Endodermal cell (in vitro differentiated cells): Measurements from ENCODE around the gene PRODH2. TPM values are rescaled to one million over a fixed set of nuclear protein-coding genes. Genes with fewer than 3 reads are reported as not detected.

Source experiments
- DNase-seq: peaks from one replicate; pipeline ENCODE4 v3.0.0-alpha.2; 2017
- H3K27ac ChIP-seq: 2 replicates; pipeline ENCODE4 v1.5.1; 2013; ENCODE audit warnings: mild to moderate bottlenecking, low read depth, low read length, moderate library complexity
- H3K27me3 ChIP-seq: 2 replicates; pipeline ENCODE4 v1.6.1; 2013; ENCODE audit warnings: mild to moderate bottlenecking, low read length, moderate library complexity; ENCODE audit not compliant: insufficient read depth, control insufficient read depth, poor library complexity, severe bottlenecking
- H3K36me3 ChIP-seq: 2 replicates; pipeline ENCODE4 v1.7.0; 2013; ENCODE audit warnings: mild to moderate bottlenecking, low read length, moderate library complexity; ENCODE audit not compliant: control insufficient read depth, insufficient read depth
- H3K4me1 ChIP-seq: one replicate; pipeline ENCODE4 v1.7.0; 2013; ENCODE audit warnings: low read length; ENCODE audit not compliant: control insufficient read depth, insufficient read depth
- H3K4me3 ChIP-seq: 2 replicates; pipeline ENCODE4 v1.5.1; 2013; ENCODE audit warnings: mild to moderate bottlenecking, low read length, moderate library complexity
- H3K9ac ChIP-seq: 2 replicates; pipeline ENCODE4 v1.6.1; 2013; ENCODE audit warnings: mild to moderate bottlenecking, low read length, moderate library complexity; ENCODE audit not compliant: poor library complexity, severe bottlenecking; ENCODE audit errors: extremely low read depth
- H3K9me3 ChIP-seq: 2 replicates; pipeline ENCODE4 v1.6.1; 2013; ENCODE audit warnings: mild to moderate bottlenecking, low read length, moderate library complexity; ENCODE audit not compliant: control insufficient read depth
- H3K27ac Mint-ChIP-seq: 2 replicates; pipeline ENCODE4 v1.8.0; 2020; ENCODE audit warnings: mixed read lengths
- H3K27me3 Mint-ChIP-seq: 2 replicates; pipeline ENCODE4 v1.8.0; 2021; ENCODE audit warnings: mild to moderate bottlenecking, mixed read lengths; ENCODE audit not compliant: insufficient read depth
- H3K36me3 Mint-ChIP-seq: 2 replicates; pipeline ENCODE4 v1.8.0; 2020; ENCODE audit warnings: low read depth, mixed read lengths
- H3K4me1 Mint-ChIP-seq: 2 replicates; pipeline ENCODE4 v1.8.0; 2020; ENCODE audit warnings: mixed read lengths
- H3K4me3 Mint-ChIP-seq: 2 replicates; pipeline ENCODE4 v1.8.0; 2020; ENCODE audit warnings: mild to moderate bottlenecking, moderate library complexity, mixed read lengths
- H3K9me3 Mint-ChIP-seq: 2 replicates; pipeline ENCODE4 v1.8.0; 2020; ENCODE audit warnings: mild to moderate bottlenecking, mixed read lengths
- CTCF ChIP-seq: fragments of 200-600 bp; sonication (generic); conservative IDR thresholded peaks from 2 replicates; pipeline ENCODE4 v1.5.0; 2021; ENCODE audit warnings: antibody characterized with exemption, mild to moderate bottlenecking
- WGBS, 2 experiments: methylation state at CpG; one replicate each; pipeline versions ENCODE4 v1.1.5 to v1.1.7; 2013; ENCODE audit warnings: missing lambda C conversion rate in 2 of 2, mixed read lengths in 1 of 2; ENCODE audit not compliant: insufficient coverage in 1 of 2, insufficient read length in 1 of 2; 5-methylcytosine and 5-hydroxymethylcytosine counted together
- total RNA-seq, 2 donors: library from RNA; stranded (reverse); fragmentation: NEBNext Ultra II Directional in 1 of 2; extraction: Animal tissue kit (Norgen Biotek cat#: 25700) in 1 of 2; gene quantifications; 2 replicates in 1 of 2; 3 replicates in 1 of 2; pipeline ENCODE4 v1.2.1, GENCODE V29; 2021

The PRODH2 gene
- total RNA-seq, 2 donors from 2014 or later = 1.0 to 1.5 TPM

- WGBS, 2 experiments = 97 to 100% methylated on average over 4 to 20 of the region's 20 CpGs
- no peaks in the 10 kb centered on the region for H3K36me3 Mint-ChIP-seq
- no peak overlapping the region for H3K27ac Mint-ChIP-seq
Measured at GRCh38 chr19:35780717-35781116, 31.9 kb downstream of the PRODH2 start.

GRCh38 chr19:35780058-35780457 is 32.6 kb downstream of the PRODH2 start:
- H3K27ac Mint-ChIP-seq = no peak overlapping the region
- TF ChIP-seq CTCF = no peak
- no peak overlapping the region for H3K27ac ChIP-seq
- H3K4me1 ChIP-seq = peaks cover 3% of the 10 kb centered on the region
- no peaks in the 10 kb centered on the region for H3K9me3 Mint-ChIP-seq
- H3K9me3 ChIP-seq = no peaks in the 10 kb centered on the region
- H3K27me3 Mint-ChIP-seq = peaks cover 29% of the 10 kb centered on the region
- H3K36me3 ChIP-seq = no peaks in the 10 kb centered on the region
- no peak overlapping the region for H3K4me3 Mint-ChIP-seq
- H3K4me3 ChIP-seq = no peak overlapping the region
- peaks cover 11% of the 10 kb centered on the region for H3K27me3 ChIP-seq
- DNase-seq = no peak
- 94 to 96% methylated on average over 15 to 16 of the region's 16 CpGs for WGBS, 2 experiments
- H3K9ac ChIP-seq = no peak overlapping the region
- no peaks in the 10 kb centered on the region for H3K36me3 Mint-ChIP-seq
- H3K4me1 Mint-ChIP-seq = peaks cover 16% of the 10 kb centered on the region

More at GRCh38 chr19:35780717-35781116, 31.9 kb downstream of the PRODH2 start:
- Mint-ChIP-seq H3K4me1 (peaks cover 19% of the 10 kb centered on the region), H3K27me3 (peaks cover 29% of the 10 kb centered on the region), H3K9me3 (no peaks in the 10 kb centered on the region), H3K4me3 (no peak overlapping the region)
- Histone ChIP-seq H3K4me3 (no peak overlapping the region), H3K9me3 (no peaks in the 10 kb centered on the region), H3K9ac (no peak overlapping the region), H3K27ac (no peak overlapping the region), H3K36me3 (no peaks in the 10 kb centered on the region), H3K27me3 (peaks cover 11% of the 10 kb centered on the region), H3K4me1 (peaks cover 3% of the 10 kb centered on the region)
- TF ChIP-seq CTCF = no peak
- DNase-seq = no peak

GRCh38 chr19:35779033-35779432 is 33.6 kb downstream of the PRODH2 start:
- WGBS, 2 experiments = 94% methylated on average over 5 to 8 of the region's 8 CpGs

More at GRCh38 chr19:35779033-35779432, 33.6 kb downstream of the PRODH2 start:
- DNase-seq = no peak
- Mint-ChIP-seq H3K4me1 (peaks cover 20% of the 10 kb centered on the region), H3K4me3 (no peak overlapping the region), H3K36me3 (no peaks in the 10 kb centered on the region), H3K27ac (no peak overlapping the region), H3K9me3 (no peaks in the 10 kb centered on the region), H3K27me3 (peaks cover 32% of the 10 kb centered on the region)
- Histone ChIP-seq H3K36me3 (no peaks in the 10 kb centered on the region), H3K9ac (no peak overlapping the region), H3K27me3 (peaks cover 11% of the 10 kb centered on the region), H3K27ac (no peak overlapping the region), H3K4me3 (no peak overlapping the region), H3K4me1 (peaks cover 3% of the 10 kb centered on the region), H3K9me3 (no peaks in the 10 kb centered on the region)
- TF ChIP-seq CTCF = no peak
